Prostate gland (tissue), 2 donors: ENCODE measurements around the gene TAF1D. TPM values are rescaled to one million over a fixed set of nuclear protein-coding genes. Genes with fewer than 3 reads are reported as not detected.

ENCODE experiments used
- DNase-seq: peaks from one replicate; pipeline ENCODE4 v3.0.0-alpha.2; 2019; ENCODE audit warnings: low spot score
- H3K27ac ChIP-seq, 2 donors: fragments of 200-600 bp; sonication (generic); 2 replicates each; pipeline ENCODE4 v1.5.1; 2017 to 2019
- H3K27me3 ChIP-seq: fragments of 200-600 bp; sonication (generic); replicated peaks from 2 replicates; pipeline ENCODE4 v1.5.1; 2019; ENCODE audit not compliant: insufficient read depth
- H3K36me3 ChIP-seq, 2 donors: fragments of 200-600 bp; sonication (generic); 1 replicate in 1 of 2; 2 replicates in 1 of 2; pipeline versions ENCODE4 v1.5.1 to v1.8.1; 2017 to 2019
- H3K4me1 ChIP-seq: fragments of 200-600 bp; sonication (generic); replicated peaks from 2 replicates; pipeline ENCODE4 v1.5.1; 2019
- H3K4me3 ChIP-seq, 2 donors: fragments of 200-600 bp; sonication (generic); 2 replicates each; pipeline ENCODE4 v1.5.1; 2017 to 2019
- H3K9me3 ChIP-seq: fragments of 200-600 bp; sonication (generic); 2 replicates; pipeline ENCODE4 v1.5.1; 2017
- POLR2A ChIP-seq: fragments of 450-650 bp; IDR thresholded peaks from one replicate; pipeline ENCODE4 v1.6.1; 2016; ENCODE audit warnings: antibody characterized with exemption, mild to moderate bottlenecking
- POLR2AphosphoS5 ChIP-seq: sonication (generic); formaldehyde crosslinking; IDR thresholded peaks from one replicate; pipeline ENCODE4 v1.6.1; 2017; ENCODE audit warnings: antibody characterized with exemption
- WGBS: methylation state at CpG from one replicate; pipeline ENCODE4 v1.1.5; 2018; 5-methylcytosine and 5-hydroxymethylcytosine counted together
- intact Hi-C: fragments of 100-400 bp; cut with DNase I; formaldehyde crosslinking; loops from one replicate; pipeline ENCODE4 v1.14.2; 2022
- total RNA-seq, 2 donors: library from RNA; depleted of rRNA; stranded (reverse); fragments of >200 nt; gene quantifications; one replicate each; pipeline ENCODE4 v1.1.0, GENCODE V29; 2016
- TF ChIP-seq, protein P1 (sequence below), 4 experiments: fragments of 200-600 bp in 2 of 4; fragments of 450-650 bp in 2 of 4; sonication (generic) in 2 of 4; IDR thresholded peaks; 1 replicate in 3 of 4; 2 replicates in 1 of 4; pipeline ENCODE4 v1.5.1; 2016 to 2019; ENCODE audit warnings: antibody characterized with exemption in 4 of 4, mild to moderate bottlenecking in 2 of 4, moderate library complexity in 2 of 4

TAF1D gene
- total RNA-seq, 2 donors from 2014 or later: 39.3 to 53.0 TPM

- Histone ChIP-seq H3K4me1 (no peaks in the 10 kb centered on the region), H3K27me3 (no peaks in the 10 kb centered on the region), H3K9me3 (no peaks in the 10 kb centered on the region), H3K27ac (no peak overlapping the region), H3K36me3 (no peaks in the 10 kb centered on the region), H3K4me3 (no peak overlapping the region)
- TF ChIP-seq POLR2A: no peak
- TF ChIP-seq POLR2AphosphoS5: no peak
- TF ChIP-seq, protein P1, sequence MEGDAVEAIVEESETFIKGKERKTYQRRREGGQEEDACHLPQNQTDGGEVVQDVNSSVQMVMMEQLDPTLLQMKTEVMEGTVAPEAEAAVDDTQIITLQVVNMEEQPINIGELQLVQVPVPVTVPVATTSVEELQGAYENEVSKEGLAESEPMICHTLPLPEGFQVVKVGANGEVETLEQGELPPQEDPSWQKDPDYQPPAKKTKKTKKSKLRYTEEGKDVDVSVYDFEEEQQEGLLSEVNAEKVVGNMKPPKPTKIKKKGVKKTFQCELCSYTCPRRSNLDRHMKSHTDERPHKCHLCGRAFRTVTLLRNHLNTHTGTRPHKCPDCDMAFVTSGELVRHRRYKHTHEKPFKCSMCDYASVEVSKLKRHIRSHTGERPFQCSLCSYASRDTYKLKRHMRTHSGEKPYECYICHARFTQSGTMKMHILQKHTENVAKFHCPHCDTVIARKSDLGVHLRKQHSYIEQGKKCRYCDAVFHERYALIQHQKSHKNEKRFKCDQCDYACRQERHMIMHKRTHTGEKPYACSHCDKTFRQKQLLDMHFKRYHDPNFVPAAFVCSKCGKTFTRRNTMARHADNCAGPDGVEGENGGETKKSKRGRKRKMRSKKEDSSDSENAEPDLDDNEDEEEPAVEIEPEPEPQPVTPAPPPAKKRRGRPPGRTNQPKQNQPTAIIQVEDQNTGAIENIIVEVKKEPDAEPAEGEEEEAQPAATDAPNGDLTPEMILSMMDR (IDR thresholded peaks at IDR 0.05): no peak
- intact Hi-C loops: no loop called here
- no peak for DNase-seq
- WGBS: 96% methylated on average over 4 of the region's 4 CpGs
These were observed 30.8 kb upstream of the TAF1D start for GRCh38 chr11:93772123-93772522.

DNA sequence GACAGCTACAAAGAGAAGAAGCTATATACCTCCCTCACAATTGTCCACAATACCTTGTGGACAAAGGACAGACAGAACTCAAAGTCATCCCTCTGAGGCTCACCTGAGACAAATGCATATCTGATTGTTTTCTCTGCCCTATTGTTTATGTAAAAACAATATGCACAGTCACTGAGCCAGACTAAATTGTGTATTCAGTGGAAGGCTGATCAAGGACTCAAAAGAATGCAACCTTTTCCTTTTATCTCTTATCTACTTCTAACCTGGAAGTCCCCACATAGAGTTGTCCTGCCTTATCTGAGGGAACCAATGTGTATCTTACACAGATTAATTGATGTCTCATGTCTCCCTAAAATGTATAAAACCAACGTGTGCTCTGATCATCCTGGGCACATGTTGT lies 28.9 kb upstream of the TAF1D start:
- H3K4me1 ChIP-seq: no peaks in the 10 kb centered on the region
- intact Hi-C loops: no loop called here
- 33% methylated on average over 1 of the region's 1 CpG for WGBS
- DNase-seq: no peak
- no peaks in the 10 kb centered on the region for H3K36me3 ChIP-seq
- no peak overlapping the region for H3K27ac ChIP-seq
- H3K4me3 ChIP-seq: no peak overlapping the region
- TF ChIP-seq POLR2A (no peak), POLR2AphosphoS5 (no peak)
- TF ChIP-seq, protein P1 (IDR thresholded peaks at IDR 0.05): no peak
- no peaks in the 10 kb centered on the region for H3K27me3 ChIP-seq
- H3K9me3 ChIP-seq: no peaks in the 10 kb centered on the region

DNA sequence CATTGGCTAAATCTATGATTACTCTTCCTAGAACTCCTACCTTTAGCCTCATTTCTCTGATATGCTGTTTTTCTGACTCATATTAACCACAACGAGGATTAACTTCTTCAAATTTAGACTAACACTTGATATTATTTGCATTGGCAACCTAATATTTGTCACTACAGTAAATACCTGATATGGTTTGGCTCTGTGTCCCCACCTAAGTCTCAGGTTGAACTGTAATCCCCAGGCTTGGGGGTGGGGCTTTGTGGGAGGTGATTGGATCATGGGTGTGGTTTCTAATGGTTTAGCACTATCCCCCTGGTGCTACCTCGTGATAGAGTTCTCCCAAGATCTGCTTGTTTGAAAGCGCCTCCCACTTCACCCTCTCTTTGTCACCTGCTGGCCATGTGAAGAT lies 25.7 kb upstream of the TAF1D start:
- H3K36me3 ChIP-seq: no peaks in the 10 kb centered on the region
- WGBS: 77% methylated on average over 3 of the region's 3 CpGs
- TF ChIP-seq POLR2AphosphoS5: no peak
- TF ChIP-seq POLR2A: no peak
- TF ChIP-seq, protein P1 (IDR thresholded peaks at IDR 0.05): no peak
- H3K4me3 ChIP-seq: no peak overlapping the region
- intact Hi-C loops: no loop called here
- H3K4me1 ChIP-seq: no peaks in the 10 kb centered on the region
- no peak overlapping the region for H3K27ac ChIP-seq
- no peaks in the 10 kb centered on the region for H3K27me3 ChIP-seq
- no peak for DNase-seq
- H3K9me3 ChIP-seq: no peaks in the 10 kb centered on the region

- whole genome bisulfite sequencing: 69% methylated on average over 5 of the region's 5 CpGs
- no peak for DNase-seq
- no peaks in the 10 kb centered on the region for H3K4me1 ChIP-seq
- intact Hi-C loops: no loop called here
- TF ChIP-seq POLR2AphosphoS5: no peak
- TF ChIP-seq, protein P1 (IDR thresholded peaks at IDR 0.05): no peak
- TF ChIP-seq POLR2A: no peak
- H3K27ac ChIP-seq: no peak overlapping the region
- H3K4me3 ChIP-seq: no peak overlapping the region
- H3K27me3 ChIP-seq: no peaks in the 10 kb centered on the region
- no peaks in the 10 kb centered on the region for H3K9me3 ChIP-seq
- no peaks in the 10 kb centered on the region for H3K36me3 ChIP-seq
These were observed 25.2 kb upstream of the TAF1D start for GRCh38 chr11:93766504-93766903.

DNA sequence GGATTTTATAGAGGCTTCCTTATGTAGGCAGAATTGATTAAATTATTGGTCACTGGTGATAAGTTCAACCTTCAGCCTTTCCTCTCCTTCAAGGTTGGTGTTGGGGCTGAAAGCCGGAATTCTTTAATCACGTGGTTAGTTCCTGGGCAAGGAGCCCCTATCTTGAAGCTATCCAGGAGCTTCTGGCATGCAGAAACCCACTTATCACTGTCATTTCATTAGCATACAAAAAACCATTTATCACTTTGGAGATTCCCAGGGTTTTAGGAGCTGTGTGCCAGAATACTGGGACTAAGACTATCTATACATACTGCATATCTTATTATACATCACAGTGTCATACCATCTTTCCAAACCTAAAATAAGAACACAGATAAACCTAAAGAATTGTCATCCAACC lies 24.3 kb upstream of the TAF1D start:
- no peaks in the 10 kb centered on the region for H3K9me3 ChIP-seq
- no peaks in the 10 kb centered on the region for H3K27me3 ChIP-seq
- no peak for DNase-seq
- H3K4me1 ChIP-seq: no peaks in the 10 kb centered on the region
- H3K27ac ChIP-seq: no peak overlapping the region
- intact Hi-C loops: no loop called here
- H3K4me3 ChIP-seq: no peak overlapping the region
- 64% methylated on average over 2 of the region's 2 CpGs for WGBS
- TF ChIP-seq POLR2A: no peak
- TF ChIP-seq, protein P1 (IDR thresholded peaks at IDR 0.05): no peak
- no peak for TF ChIP-seq POLR2AphosphoS5
- no peaks in the 10 kb centered on the region for H3K36me3 ChIP-seq
